ENCODE results near the gene GRAP2.
"Not testable (repeated sequence)": the region's sequence is repeated elsewhere in the genome, so short reads cannot be mapped to it uniquely, and the experiment has no call there.

GRAP2 gene

GRCh38 chr22:39900306-39901227, at the start of gene GRAP2:
Gene GRAP2, plus strand, starts transcription at chr22:39901084. Its CDS starts 46,023 bp downstream, at chr22:39947107.
- no peak for DNase-seq

GRCh38 chr22:39851606-39852315, 49.1 kb upstream of the GRAP2 start:
- no peak for DNase-seq

- DNase-seq: no peak
Observed at GRCh38 chr22:39852799-39853198, 48.1 kb upstream of the GRAP2 start.

DNA sequence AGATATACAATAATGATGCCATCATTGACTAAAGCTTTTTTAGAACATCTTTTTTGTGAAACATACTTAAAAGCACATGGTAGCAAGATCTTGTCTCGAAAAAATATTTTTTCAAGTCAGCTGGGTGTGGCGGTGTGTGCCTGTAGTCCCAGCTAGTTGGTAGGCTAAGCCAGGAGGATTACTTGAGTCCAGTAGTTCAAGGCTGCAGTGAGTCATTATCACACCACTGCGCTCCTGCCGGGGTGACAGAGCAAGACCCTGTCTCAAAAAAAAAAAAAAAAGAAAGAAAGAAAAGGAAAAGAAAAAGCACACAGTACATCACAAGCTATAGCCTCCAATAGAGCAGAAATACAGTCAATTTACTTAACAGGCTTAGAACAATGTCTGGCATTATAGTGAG, 44.3 kb upstream of the GRAP2 start:
- DNase-seq: no peak

- no peak for DNase-seq
Observed at GRCh38 chr22:39859903-39860588, 40.8 kb upstream of the GRAP2 start.

- no peak for DNase-seq
Observed at GRCh38 chr22:39868741-39869140, 32.1 kb upstream of the GRAP2 start.

- not testable (repeated sequence) for DNase-seq
Observed at GRCh38 chr22:39869797-39870196, 31.1 kb upstream of the GRAP2 start.

GRCh38 chr22:39871008-39871798, 29.7 kb upstream of the GRAP2 start:
- no peak for DNase-seq

DNA sequence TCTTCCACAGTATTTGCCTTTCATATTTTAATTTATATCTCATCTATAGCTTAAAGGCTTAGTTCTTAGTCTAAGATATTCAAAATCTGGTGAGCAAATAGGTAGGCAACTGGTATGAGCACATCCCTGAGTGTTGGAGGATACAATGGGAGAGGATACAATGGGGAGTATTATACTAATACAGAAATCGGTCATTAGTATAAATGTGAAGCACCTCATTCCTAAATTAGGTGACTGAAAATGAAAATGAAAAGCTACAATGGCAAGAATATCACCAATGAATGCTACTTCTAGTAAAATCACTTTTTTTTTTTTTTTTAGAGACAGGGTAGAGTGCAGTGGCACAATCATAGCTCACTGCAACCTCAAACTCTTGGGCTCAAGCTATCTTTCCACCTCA, 28.3 kb upstream of the GRAP2 start:
- DNase-seq: no peak

GRCh38 chr22:39873965-39874364, 26.9 kb upstream of the GRAP2 start:
- no peak for DNase-seq

GRCh38 chr22:39875176-39875885, 25.6 kb upstream of the GRAP2 start:
- not testable (repeated sequence) for DNase-seq

DNA sequence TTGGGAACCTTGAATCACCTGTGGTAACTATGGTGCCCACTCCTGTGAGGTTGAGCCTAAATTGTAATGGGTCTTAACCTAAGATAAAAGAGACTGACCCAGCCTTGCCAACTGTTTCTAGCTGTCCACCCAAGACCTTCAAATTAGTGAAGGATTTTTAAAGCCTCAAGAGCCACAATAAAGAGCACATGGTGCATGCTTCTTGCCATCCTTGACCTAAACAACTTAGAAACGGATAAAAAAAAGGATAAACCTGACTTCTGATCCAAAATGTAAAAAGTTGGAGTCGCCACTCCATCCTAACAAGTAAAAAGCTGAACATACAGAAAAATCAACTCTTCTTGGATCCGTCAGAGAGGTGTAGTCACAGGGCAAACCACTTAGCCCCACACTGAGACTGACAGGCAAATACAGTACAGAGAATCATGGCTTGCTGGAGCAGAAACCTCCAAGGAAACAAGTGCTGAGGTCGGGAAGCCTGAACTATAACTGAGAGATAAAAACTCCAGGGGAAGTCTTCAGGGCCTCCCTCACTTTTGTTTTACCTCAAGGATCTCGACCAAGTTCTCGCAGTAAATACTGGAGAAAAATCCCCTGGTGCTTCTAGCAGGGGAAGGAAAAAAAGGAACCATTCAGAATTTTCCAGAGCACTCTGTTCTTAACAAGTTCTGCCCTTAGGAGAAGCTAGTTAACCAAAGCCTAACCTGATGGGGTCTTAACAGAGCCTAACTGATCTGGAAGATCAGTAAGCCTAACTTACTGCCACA, 23.6 kb upstream of the GRAP2 start:
- no peak for DNase-seq

GRCh38 chr22:39880722-39881121, 20.2 kb upstream of the GRAP2 start:
- no peak for DNase-seq

- DNase-seq: no peak
Observed at GRCh38 chr22:39883057-39883456, 17.8 kb upstream of the GRAP2 start.

GRCh38 chr22:39889924-39890323, 11.0 kb upstream of the GRAP2 start:
- not testable (repeated sequence) for DNase-seq

GRCh38 chr22:39893526-39893925, 7.4 kb upstream of the GRAP2 start, which contains the start of gene ENTHD1:
Gene ENTHD1, minus strand, starts transcription at chr22:39893760. Its CDS starts 6,012 bp downstream, at chr22:39887748.
- no peak for DNase-seq

GRCh38 chr22:39894554-39895092, 6.3 kb upstream of the GRAP2 start:
- no peak for DNase-seq

GRCh38 chr22:39895682-39896081, 5.2 kb upstream of the GRAP2 start:
- no peak for DNase-seq

- no peak for DNase-seq
Observed at GRCh38 chr22:39896313-39896996, 4.4 kb upstream of the GRAP2 start.

GRCh38 chr22:39897841-39898240, 3.0 kb upstream of the GRAP2 start:
- no peak for DNase-seq

Measured in left hindlimb (tissue), 1 donor.